Glomerular endothelial cell (primary cell): ENCODE results near the gene GLTP. TPM values are rescaled to one million over a fixed set of nuclear protein-coding genes. Genes with fewer than 3 reads are reported as not detected.
"Not testable (repeated sequence)": the region's sequence is repeated elsewhere in the genome, so short reads cannot be mapped to it uniquely, and the experiment has no call there.

Source experiments
- DNase-seq: peaks from one replicate; pipeline ENCODE4 v3.0.0-alpha.2; 2011; ENCODE audit warnings: low read depth, low spot score; ENCODE audit errors: extremely low read depth
- total RNA-seq: library from RNA; depleted of rRNA; stranded (reverse); fragments of >200 nt; gene quantifications from 2 replicates; pipeline ENCODE4 v1.2.3, GENCODE V29; 2015

GLTP gene, protein sequence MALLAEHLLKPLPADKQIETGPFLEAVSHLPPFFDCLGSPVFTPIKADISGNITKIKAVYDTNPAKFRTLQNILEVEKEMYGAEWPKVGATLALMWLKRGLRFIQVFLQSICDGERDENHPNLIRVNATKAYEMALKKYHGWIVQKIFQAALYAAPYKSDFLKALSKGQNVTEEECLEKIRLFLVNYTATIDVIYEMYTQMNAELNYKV
- total RNA-seq, result 56.5 and 57.7 TPM in 2 replicates

DNA sequence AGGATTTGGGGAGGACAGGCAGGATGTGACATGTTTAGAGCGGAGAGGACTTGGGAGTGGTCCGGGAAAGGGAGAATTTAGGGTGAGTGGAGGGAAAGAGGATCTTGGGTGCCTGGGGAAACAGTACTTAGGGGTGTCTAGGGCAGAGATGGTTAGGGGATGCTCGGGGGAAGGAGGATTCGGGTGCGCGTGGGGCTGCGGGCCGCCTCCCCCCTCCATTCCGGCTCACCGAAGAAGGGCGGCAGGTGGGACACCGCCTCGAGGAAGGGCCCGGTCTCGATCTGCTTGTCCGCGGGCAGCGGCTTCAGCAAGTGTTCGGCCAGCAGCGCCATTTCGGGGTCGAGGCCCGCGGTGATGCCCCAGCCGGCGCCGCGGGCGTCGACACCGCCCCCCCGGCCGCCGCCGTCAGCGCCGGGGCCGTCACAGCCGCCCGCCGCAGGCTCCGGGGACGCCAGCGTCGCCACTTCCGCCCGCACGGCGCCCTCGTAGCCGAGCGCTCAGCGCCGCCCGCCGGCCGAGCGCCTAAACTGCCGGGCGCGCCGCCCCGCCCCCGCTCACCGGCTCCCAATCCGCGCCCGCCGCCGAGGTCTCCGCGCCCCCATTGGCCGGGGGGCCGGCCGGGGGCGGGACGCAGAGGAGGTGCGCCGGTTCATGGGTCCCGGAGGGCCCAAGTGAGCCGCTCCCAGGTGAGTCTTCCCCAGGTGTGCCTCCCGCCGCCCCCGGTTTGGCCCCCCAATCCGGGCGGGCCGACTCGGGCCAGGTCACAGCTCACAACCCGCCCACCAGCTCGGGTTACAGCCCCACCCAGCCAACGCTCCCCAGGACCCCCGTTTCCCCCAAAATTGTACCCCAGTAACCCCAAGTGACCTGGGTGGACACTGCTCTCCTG lies at the start of gene GLTP:
Gene GLTP (minus strand): TSS at position 499 of the 889 bp plus-strand sequence. CDS start 167 bp downstream, at position 332.
- DNase-seq, result no peak

DNA sequence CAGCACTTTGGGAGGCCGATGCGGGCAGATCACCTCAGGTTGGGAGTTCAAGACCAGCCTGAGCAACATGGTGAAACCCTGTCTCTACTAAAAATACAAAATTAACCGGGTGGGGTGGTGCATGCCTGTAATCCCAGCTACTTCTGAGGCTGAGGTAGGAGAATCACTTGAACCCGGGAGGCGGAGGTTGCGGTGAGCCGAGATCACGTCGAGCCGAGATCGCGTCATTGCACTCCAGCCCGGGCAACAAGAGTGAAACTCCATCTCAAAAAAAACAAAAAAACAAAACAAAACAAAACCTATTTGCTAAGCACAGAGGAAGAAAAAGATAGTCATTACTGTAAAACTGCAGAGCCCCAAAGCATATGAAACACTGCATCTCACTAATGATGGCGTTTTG lies 49.0 kb upstream of the GLTP start:
- not testable (repeated sequence) for DNase-seq

GRCh38 chr12:109928058-109928656 lies 47.8 kb upstream of the GLTP start:
- DNase-seq, result no peak

DNA sequence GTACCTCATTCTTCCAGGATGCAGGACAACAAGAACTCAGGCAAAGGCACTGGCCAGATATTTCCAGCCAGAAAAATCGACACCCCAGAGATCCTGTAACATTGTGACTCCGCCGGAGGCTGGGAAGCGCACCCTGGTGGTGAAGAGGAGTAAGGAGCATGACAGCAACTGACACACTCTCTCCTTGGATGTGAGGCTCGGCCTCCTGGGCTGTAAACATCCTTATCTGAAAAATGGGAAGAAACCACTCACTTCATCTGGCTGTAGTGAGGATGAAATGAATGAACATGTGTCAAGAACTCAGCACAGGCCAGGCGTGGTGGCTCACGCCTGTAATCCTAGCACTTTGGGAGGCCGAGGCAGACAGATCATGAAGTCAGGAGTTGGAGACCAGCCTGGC lies 47.3 kb upstream of the GLTP start:
- no peak for DNase-seq

- no peak for DNase-seq
Observed at GRCh38 chr12:109926488-109927210, 46.3 kb upstream of the GLTP start.

DNA sequence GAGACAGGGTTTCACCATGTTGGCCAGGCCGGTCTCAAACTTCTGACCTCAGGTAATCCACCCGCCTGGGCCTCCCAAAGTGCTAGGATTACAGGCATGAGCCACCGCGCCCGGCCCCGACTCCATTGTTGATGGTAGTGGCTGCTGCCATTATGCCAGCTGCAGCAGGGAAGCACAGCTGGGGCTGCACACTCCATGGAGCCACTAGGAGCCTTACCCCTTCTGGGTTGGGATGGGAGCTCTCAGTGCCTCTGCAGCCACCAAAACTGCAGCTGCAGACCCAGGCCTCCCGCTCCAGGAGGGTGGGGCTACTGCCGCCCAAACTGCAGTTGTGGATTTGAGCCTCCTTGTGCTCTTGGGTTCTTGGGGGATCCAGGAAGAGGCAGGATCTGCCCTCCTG lies 45.7 kb upstream of the GLTP start:
- no peak for DNase-seq

- DNase-seq, result no peak
Observed at GRCh38 chr12:109925185-109925840, 45.0 kb upstream of the GLTP start.

GRCh38 chr12:109923481-109924245 lies 43.3 kb upstream of the GLTP start:
- DNase-seq, result no peak

DNA sequence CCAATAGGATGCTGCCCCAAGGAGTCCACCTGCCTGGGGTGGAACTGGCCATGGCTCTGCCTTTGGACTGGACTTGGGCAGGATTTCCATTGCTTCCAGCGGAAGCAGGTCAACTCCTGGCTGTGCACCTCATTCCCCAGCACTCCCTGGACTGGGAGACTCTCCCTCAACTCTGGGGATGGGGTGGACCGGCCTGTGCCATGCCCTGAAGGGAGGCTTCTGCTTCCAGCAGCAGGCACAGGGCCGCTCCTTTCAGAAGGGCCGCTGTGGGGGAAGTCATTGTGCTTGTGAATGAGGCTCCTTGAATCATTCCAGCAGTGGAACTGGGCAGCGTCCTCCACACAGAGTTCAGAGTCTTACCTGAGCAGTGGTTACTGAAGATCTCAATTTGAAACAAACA lies 42.7 kb upstream of the GLTP start:
- no peak for DNase-seq

DNA sequence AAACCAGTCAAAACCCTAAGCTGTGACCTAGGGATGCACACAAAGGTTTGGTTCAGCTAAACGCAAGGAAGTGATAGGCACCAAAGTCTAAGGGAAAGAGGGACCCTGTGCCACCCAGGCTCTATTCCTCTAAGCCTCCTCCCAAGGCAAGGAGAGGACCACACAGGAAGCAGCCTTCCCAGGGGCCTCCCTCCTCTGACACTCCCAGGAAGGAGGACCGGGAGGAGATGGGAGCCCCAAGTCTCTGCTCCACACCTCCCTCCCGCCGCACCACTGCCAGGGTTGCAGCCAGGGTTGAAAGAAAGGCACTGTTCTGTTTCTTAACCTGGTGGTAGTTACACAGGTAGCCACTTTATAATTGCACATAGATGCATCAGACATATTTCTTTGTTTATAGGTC lies 41.6 kb upstream of the GLTP start:
- no peak for DNase-seq

- DNase-seq, result no peak
Observed at GRCh38 chr12:109920261-109920780, 40.0 kb upstream of the GLTP start.

DNA sequence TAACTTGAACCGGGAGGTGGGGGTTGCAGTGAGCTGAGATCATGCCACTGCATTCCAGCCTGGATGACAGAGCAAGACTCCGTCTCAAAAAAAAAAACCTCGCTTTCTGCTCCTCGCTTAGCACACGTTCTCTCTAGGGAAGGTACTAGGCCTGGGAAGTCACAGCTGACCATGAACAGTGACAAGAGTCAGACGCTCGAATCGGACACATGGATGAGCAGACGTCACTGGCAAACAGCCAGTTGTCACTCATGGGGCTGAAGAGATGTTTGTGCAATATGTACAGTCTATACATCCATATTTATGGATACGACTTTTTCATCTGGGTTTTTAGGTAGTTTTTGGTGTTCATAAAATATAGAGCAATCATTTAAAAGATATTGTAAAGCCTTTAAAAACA lies 39.1 kb upstream of the GLTP start:
- no peak for DNase-seq

GRCh38 chr12:109916045-109916444 lies 35.7 kb upstream of the GLTP start:
- DNase-seq, result no peak

DNA sequence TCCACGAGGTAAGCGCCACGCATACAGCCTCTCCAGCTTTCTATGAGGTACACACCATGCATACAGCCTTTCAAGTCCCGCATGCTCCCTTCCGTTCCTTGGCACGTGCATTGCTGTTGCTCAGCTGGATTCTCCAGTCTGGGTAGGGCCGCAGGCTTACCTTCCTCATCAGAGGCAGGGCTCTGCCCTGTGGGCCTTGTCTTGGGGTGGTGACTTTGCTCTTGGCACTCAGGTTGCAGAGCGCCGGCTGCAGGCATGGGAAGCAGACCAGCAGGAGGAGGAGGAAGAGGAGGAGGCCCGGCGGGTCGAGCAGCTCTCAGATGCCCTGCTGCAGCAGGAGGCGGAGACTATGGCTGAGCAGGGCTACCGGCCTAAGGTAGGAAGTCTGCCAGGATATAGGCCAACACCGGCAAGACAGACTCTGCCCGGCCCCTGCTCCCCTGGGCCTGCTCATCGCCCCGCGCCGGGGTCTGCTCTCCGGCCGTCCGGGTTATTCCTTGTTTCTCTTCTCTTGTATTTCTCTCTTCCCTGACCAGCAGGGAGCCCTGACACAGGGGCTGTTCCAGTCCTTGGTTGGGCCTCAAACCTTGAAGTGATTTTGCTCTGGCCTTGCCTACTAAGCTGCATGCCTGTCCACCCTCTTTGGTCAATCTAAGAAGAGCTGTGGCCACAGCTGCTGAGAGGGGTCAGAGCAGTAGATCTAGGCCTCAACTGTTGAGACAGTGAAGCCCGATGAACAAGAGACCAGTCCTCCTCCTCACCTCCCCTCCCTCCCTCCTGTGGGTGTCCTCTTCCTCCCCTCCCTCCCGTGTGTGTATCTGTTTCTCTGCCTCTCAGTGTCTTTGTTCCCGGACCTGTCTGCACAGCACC lies 35.1 kb upstream of the GLTP start:
- no peak for DNase-seq

DNA sequence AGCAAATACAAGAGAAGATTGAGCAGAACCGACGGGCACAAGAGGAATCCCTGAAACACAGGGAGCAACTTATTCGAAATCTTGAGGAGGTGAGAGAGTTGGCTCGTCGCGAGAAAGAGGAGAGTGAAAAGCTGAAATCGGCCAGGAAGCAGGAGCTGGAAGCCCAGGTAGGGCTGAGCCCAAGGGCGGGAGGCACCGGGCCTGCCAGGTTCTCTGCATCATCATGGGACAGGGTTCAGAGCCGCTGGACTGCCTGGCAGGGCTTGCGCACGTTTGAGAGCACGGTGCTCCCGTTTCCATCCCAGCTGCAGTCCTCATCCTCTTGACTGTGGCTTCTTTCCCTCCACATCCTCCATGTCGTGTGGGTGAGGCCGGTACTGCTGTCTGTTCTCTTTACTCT lies 34.1 kb upstream of the GLTP start:
- DNase-seq, result no peak

DNA sequence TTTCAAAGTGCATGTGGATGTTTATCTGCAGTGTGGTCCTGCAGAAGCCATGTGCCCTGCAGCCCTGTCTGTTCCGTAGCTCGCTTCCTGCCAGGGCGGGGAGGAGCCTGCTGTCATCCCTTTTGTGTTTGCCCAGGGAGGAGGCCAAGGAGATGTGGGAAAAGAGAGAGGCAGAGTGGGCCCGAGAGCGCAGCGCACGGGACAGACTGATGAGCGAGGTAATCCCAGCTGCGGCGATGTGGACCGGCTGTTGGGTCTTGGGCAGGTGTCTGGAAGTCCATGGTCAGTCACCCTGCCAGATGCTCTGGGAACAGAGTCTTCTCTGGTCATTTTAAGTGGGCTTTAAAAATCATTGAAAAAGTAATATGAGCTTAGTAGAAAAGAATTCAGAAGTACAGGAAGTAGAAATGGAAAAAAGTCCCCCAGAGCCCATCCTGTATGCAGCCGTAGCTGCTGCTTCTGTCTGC lies 32.5 kb upstream of the GLTP start:
- DNase-seq, result no peak

- no peak for DNase-seq
Observed at GRCh38 chr12:109910969-109911348, 30.6 kb upstream of the GLTP start.

- DNase-seq, result no peak
Observed at GRCh38 chr12:109910254-109910968, 30.1 kb upstream of the GLTP start.
